Heart left ventricle (tissue), 16 donors: Measurements from ENCODE around the gene CCDC150. TPM values are rescaled to one million over a fixed set of nuclear protein-coding genes. Genes with fewer than 3 reads are reported as not detected.

ENCODE experiments used
- ATAC-seq, 4 donors: fragments of 200-7000 bp; cut with Tn5 transposase; one replicate each; pipeline ENCODE4 v1.9.1; 2020 to 2022; ENCODE audit warnings: moderate library complexity in 4 of 4, mild to moderate bottlenecking in 3 of 4, moderate number of reproducible peaks in 1 of 4
- DNase-seq, 5 donors: peaks; one replicate each; pipeline ENCODE4 v3.0.0-alpha.2; 2020
- H3K27ac ChIP-seq, 12 donors: fragments of 200-600 bp; sonication (generic) in 4 of 12; one replicate each; pipeline versions ENCODE4 v1.5.0 to v1.8.0; 2016 to 2022; ENCODE audit warnings: mild to moderate bottlenecking in 2 of 12
- H3K27me3 ChIP-seq, 9 donors: fragments of 200-600 bp; sonication (generic) in 2 of 9; one replicate each; pipeline versions ENCODE4 v1.5.1 to v1.8.0; 2016 to 2022; ENCODE audit warnings: mild to moderate bottlenecking in 3 of 9
- H3K36me3 ChIP-seq, 9 donors: fragments of 200-600 bp; sonication (generic) in 2 of 9; one replicate each; pipeline versions ENCODE4 v1.5.0 to v1.8.0; 2018 to 2022; ENCODE audit warnings: mild to moderate bottlenecking in 2 of 9
- H3K4me1 ChIP-seq, 12 donors: fragments of 200-600 bp; sonication (generic) in 4 of 12; one replicate each; pipeline versions ENCODE4 v1.5.0 to v1.8.0; 2016 to 2022; ENCODE audit warnings: mild to moderate bottlenecking in 3 of 12
- H3K4me3 ChIP-seq, 12 donors: fragments of 200-600 bp; sonication (generic) in 4 of 12; one replicate each; pipeline versions ENCODE4 v1.5.0 to v1.8.0; 2017 to 2022; ENCODE audit warnings: mild to moderate bottlenecking in 9 of 12, moderate library complexity in 4 of 12
- H3K9me3 ChIP-seq, 12 donors: fragments of 200-600 bp; sonication (generic) in 4 of 12; one replicate each; pipeline versions ENCODE4 v1.5.0 to v1.8.0; 2016 to 2022; ENCODE audit warnings: mild to moderate bottlenecking in 1 of 12
- POLR2A ChIP-seq, 2 donors: fragments of 450-650 bp; IDR thresholded peaks; one replicate each; pipeline ENCODE4 v1.6.1; 2017; ENCODE audit warnings: antibody characterized with exemption in 2 of 2, mild to moderate bottlenecking in 2 of 2, moderate library complexity in 2 of 2
- WGBS, 4 donors: extraction: QIAGEN DNeasy Blood & Tissue Kit in 2 of 4; methylation state at CpG; one replicate each; pipeline versions ENCODE4 v1.1.5 to v1.1.7; 2013 to 2018; 5-methylcytosine and 5-hydroxymethylcytosine counted together
- intact Hi-C, 10 donors: fragments of 100-400 bp; cut with DNase I; formaldehyde crosslinking; loops; one replicate each; pipeline versions ENCODE4 v1.11.1 to v1.14.2; 2022
- polyA plus RNA-seq, 2 donors: library from polyadenylated mRNA; stranded (reverse); fragments of 200-250 nt; gene quantifications; one replicate each; pipeline ENCODE4 v1.2.3, GENCODE V29; 2013
- total RNA-seq, 9 donors: library from RNA; depleted of rRNA in 2 of 9; stranded (reverse); fragments of >200 nt in 2 of 9; fragmentation: NEBNext Ultra II Directional in 3 of 9; extraction: Animal tissue kit (Norgen Biotek cat#: 25700) in 3 of 9; gene quantifications; one replicate each; pipeline versions ENCODE4 v1.1.0 to v1.2.4, GENCODE V29; 2016 to 2023
- TF ChIP-seq, protein P1 (sequence below), 12 donors: fragments of 200-600 bp; sonication (generic) in 4 of 12; IDR thresholded peaks; one replicate each; pipeline versions ENCODE4 v1.5.0 to v1.8.0; 2018 to 2022; ENCODE audit warnings: antibody characterized with exemption in 12 of 12, mild to moderate bottlenecking in 5 of 12
- donor health status: ischemic (EF 13 %, LVEDD 7.1; RV severe dilation, severe dysfunction).
- donor health status: healthy with polysubstance abuse.
- donor health status: DM: no; HTN: yes; CAD: no.
- donor health status: DM: no; HTN: no; CAD: no.
- donor health status: ischemic (EF 25% LVEDD 6.9; RV normal size, moderate dysfunction).
- donor health status: ischemic (EF 25% LVEDD 5.7; RV mildly dilated, moderate dysfunction).
- donor health status: healthy.
- donor health status: DM: yes; HTN: yes; CAD: no.
- donor health status: ischemic (EF 35%, LVEDD 5.7; RV mildly dilated, moderate dysfunction).
- donor health status: nonischemic (EF 11% LVEDD 7.7; RV severe dilation, severe dysfunction).
- donor health status: DM: yes; HTN: yes; CAD: no.
- donor health status: PGD.
- donor health status: ischemic (EF 29% LVEDD 5.4; RV normal size, mild dysfunction).
- donor health status: nonischemic (EF 23%, LVEDD 6.1; RV moderate dilation, normal function).

The CCDC150 gene
- total and polyA plus RNA-seq, 11 donors: 0.24 to 4.5 (median 1.2) TPM; not detected in 1

DNA sequence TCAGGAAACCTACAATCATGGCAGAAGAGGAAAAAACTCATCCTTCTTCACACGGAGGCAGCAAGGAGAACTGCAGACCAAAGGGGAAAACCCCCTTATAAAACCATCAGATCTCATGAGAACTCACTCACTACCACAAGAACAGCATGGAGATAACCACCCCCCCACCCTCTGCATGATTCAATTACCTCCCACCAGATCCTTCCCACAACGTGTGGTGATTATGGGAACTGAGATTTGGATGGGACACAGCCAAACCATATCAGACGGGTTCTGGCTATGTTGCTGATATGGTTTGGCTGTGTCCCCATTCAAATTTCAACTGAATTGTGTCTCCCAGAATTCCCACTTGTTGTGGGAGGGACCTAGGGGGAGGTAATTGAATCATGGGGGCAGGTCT lies 28.7 kb upstream of the CCDC150 start:
- TF ChIP-seq, protein P1, sequence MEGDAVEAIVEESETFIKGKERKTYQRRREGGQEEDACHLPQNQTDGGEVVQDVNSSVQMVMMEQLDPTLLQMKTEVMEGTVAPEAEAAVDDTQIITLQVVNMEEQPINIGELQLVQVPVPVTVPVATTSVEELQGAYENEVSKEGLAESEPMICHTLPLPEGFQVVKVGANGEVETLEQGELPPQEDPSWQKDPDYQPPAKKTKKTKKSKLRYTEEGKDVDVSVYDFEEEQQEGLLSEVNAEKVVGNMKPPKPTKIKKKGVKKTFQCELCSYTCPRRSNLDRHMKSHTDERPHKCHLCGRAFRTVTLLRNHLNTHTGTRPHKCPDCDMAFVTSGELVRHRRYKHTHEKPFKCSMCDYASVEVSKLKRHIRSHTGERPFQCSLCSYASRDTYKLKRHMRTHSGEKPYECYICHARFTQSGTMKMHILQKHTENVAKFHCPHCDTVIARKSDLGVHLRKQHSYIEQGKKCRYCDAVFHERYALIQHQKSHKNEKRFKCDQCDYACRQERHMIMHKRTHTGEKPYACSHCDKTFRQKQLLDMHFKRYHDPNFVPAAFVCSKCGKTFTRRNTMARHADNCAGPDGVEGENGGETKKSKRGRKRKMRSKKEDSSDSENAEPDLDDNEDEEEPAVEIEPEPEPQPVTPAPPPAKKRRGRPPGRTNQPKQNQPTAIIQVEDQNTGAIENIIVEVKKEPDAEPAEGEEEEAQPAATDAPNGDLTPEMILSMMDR (IDR thresholded peaks at IDR 0.05): no peak
- no peak for TF ChIP-seq POLR2A (IDR thresholded peaks at IDR 0.05)
- no peaks in the 10 kb centered on the region for H3K27me3 ChIP-seq
- DNase-seq (no peak), ATAC-seq (no peak)
- WGBS, 4 donors: 54 to 69% (median 66%) methylated on average over 3 of the region's 3 CpGs
- intact Hi-C loops: no loop called here
- no peaks in the 10 kb centered on the region for H3K36me3 ChIP-seq
- no peak overlapping the region for H3K4me3 ChIP-seq
- H3K27ac ChIP-seq: no peak overlapping the region
- H3K9me3 ChIP-seq: no peaks in the 10 kb centered on the region
- peaks cover 0 to 7% (median 0%) of the 10 kb centered on the region in 12 donors for H3K4me1 ChIP-seq

DNA sequence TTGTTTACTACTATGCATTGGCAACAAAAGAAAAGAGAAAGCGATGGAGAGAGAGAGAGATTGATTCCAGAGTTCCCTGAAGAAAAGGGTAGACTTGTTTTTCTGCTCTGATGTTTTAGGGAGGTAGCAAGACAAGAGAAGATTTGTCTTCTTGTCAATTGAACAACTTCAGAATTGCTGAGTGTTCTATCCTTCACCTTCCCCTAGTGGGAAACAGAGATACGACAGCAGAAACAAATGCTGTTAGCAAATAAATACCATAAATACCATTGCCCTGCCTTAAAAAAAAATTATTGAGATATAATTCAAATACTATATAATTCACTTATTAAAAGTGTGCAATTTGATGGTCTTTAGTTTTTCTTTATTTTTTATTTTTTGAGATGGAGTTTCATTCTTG lies 26.2 kb upstream of the CCDC150 start:
- no peak overlapping the region for H3K4me3 ChIP-seq
- H3K27ac ChIP-seq: no peak overlapping the region
- intact Hi-C loops: no loop called here
- H3K27me3 ChIP-seq: no peaks in the 10 kb centered on the region
- TF ChIP-seq, protein P1 (IDR thresholded peaks at IDR 0.05): no peak
- TF ChIP-seq POLR2A (IDR thresholded peaks at IDR 0.05): no peak
- no peaks in the 10 kb centered on the region for H3K9me3 ChIP-seq
- H3K36me3 ChIP-seq: no peaks in the 10 kb centered on the region
- 89 to 96% (median 94%) methylated on average over 2 of the region's 2 CpGs for WGBS, 4 donors
- H3K4me1 ChIP-seq: no peaks in the 10 kb centered on the region
- DNase-seq: no peak
- no peak for ATAC-seq

DNA sequence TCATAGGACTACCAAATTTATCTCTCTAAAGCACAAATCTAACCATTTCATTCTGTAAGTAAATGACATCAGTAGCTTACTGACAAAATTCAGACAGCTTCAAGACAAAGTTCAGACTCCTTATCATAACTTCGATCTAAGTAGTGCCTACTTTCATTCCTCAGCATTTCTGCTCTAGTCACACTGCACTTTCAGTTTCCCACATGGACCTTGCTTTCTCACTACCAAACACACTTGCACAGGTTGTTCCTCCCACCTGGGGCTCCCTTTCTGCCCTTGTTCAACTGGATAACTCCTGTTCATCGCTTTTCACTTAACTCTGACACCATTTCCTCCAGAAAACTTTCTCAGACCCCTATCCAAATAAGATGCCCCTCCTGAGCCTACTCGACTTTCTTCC lies 22.1 kb upstream of the CCDC150 start:
- TF ChIP-seq POLR2A (IDR thresholded peaks at IDR 0.05): no peak
- TF ChIP-seq, protein P1 (IDR thresholded peaks at IDR 0.05): no peak
- Histone ChIP-seq H3K4me1 (no peaks in the 10 kb centered on the region), H3K9me3 (no peaks in the 10 kb centered on the region), H3K4me3 (no peak overlapping the region), H3K27ac (no peak overlapping the region), H3K36me3 (no peaks in the 10 kb centered on the region), H3K27me3 (no peaks in the 10 kb centered on the region)
- WGBS, 4 donors: 83 to 89% (median 87%) methylated on average over 3 of the region's 3 CpGs
- ATAC-seq (no peak), DNase-seq (no peak)
- intact Hi-C loops: no loop called here

DNA sequence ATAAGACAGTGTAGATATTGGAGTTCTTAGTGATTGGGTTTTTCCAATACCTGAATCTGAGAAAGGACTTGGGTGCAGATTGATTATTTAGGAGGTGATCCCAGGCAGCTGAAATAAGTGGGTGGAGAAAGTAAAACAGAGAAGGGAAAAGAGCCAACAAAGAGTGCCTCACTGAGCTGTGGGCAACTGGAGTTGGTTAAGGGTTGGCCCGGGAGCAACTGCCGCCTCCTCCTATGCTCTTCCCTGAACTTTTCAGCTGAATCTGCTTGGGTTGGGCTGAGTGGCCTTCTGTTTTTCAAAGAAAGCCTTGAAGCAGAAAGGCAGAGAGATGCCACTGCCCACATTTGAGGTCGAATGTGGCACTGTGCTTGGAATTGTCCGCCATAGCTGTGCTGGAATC lies 20.9 kb upstream of the CCDC150 start:
- TF ChIP-seq, protein P1 (IDR thresholded peaks at IDR 0.05): no peak
- TF ChIP-seq POLR2A (IDR thresholded peaks at IDR 0.05): no peak
- Histone ChIP-seq H3K9me3 (peaks cover 0 to under 1% (median 0%) of the 10 kb centered on the region in 12 donors), H3K4me3 (no peak overlapping the region), H3K27ac (no peak overlapping the region), H3K36me3 (no peaks in the 10 kb centered on the region), H3K4me1 (no peaks in the 10 kb centered on the region), H3K27me3 (no peaks in the 10 kb centered on the region)
- 91 to 96% (median 91%) methylated on average over 4 of the region's 4 CpGs for WGBS, 4 donors
- ATAC-seq (no peak), DNase-seq (no peak)
- intact Hi-C loops: no loop called here
